Spinal cord (tissue), 10 donors: ENCODE measurements around the gene FBXO10. TPM values are rescaled to one million over a fixed set of nuclear protein-coding genes. Genes with fewer than 3 reads are reported as not detected.
"Not testable (repeated sequence)": the region's sequence is repeated elsewhere in the genome, so short reads cannot be mapped to it uniquely, and the experiment has no call there.

Experiments
- DNase-seq, 6 donors: peaks; one replicate each; pipeline versions ENCODE4 v3.0.0 to v3.0.0-alpha.2; 2013 to 2015; ENCODE audit warnings: low spot score in 6 of 6, low read depth in 4 of 6
- H3K27ac ChIP-seq: one replicate; pipeline ENCODE4 v1.5.1; 2013; ENCODE audit warnings: low read depth, low read length, control low read depth
- H3K27me3 ChIP-seq: one replicate; pipeline ENCODE4 v1.6.1; 2013; ENCODE audit warnings: low read length; ENCODE audit not compliant: control insufficient read depth, insufficient read depth
- H3K36me3 ChIP-seq: one replicate; pipeline ENCODE4 v1.6.1; 2013; ENCODE audit warnings: low read length; ENCODE audit not compliant: control insufficient read depth, insufficient read depth
- H3K4me1 ChIP-seq: one replicate; pipeline ENCODE4 v1.6.1; 2013; ENCODE audit warnings: low read length; ENCODE audit not compliant: control insufficient read depth, insufficient read depth
- H3K4me3 ChIP-seq: one replicate; pipeline ENCODE4 v1.5.1; 2013; ENCODE audit warnings: low read depth, low read length, control low read depth
- H3K9me3 ChIP-seq: one replicate; pipeline ENCODE4 v1.6.1; 2013; ENCODE audit warnings: low read length; ENCODE audit not compliant: control insufficient read depth, insufficient read depth
- WGBS: methylation state at CpG from one replicate; pipeline ENCODE4 v1.1.5; 2013; ENCODE audit warnings: missing lambda C conversion rate; ENCODE audit not compliant: insufficient coverage; 5-methylcytosine and 5-hydroxymethylcytosine counted together
- polyA plus RNA-seq, 2 donors: library from polyadenylated mRNA; unstranded; fragments of 120-200 nt; gene quantifications; one replicate each; pipeline ENCODE4 v1.2.1, GENCODE V29; 2013; ENCODE audit not compliant: insufficient read length in 2 of 2
- total RNA-seq, 2 donors: library from RNA; depleted of rRNA in 1 of 2; stranded (reverse); fragments of 120-200 nt in 1 of 2; fragments of >200 nt in 1 of 2; gene quantifications; one replicate each; pipeline versions ENCODE4 v1.2.3 to v1.2.4, GENCODE V29; 2013 to 2014
- donor health status: healthy.

The FBXO10 gene
- total and polyA plus RNA-seq, 4 donors, result 15.3 to 23.4 (median 17.3) TPM

DNA sequence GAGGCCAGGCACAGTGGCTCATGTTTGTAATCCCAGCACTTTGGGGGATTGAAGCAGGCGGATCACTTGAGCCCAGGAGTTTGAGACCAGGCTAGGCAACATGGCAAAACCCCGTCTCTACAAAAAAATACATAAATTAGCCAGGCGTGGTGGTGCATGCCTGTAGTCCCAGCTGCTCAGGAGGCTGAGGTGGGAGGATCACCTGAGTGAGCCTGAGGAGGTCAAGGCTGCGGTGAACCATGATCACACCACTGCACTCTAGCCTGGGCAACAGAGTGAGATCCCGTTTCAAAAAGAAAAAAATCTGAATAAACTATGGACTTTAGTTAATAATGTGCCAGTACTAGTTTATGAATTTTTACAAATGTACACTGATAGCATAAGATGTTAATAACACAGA, 66.1 kb downstream of the FBXO10 start:
- H3K27ac ChIP-seq, H3K9me3 ChIP-seq, H3K4me3 ChIP-seq, DNase-seq, H3K27me3 ChIP-seq, H3K4me1 ChIP-seq: not testable (repeated sequence)
- 80% methylated on average over 2 of the region's 5 CpGs for WGBS
- peaks cover 43% of the 10 kb centered on the region for H3K36me3 ChIP-seq

DNA sequence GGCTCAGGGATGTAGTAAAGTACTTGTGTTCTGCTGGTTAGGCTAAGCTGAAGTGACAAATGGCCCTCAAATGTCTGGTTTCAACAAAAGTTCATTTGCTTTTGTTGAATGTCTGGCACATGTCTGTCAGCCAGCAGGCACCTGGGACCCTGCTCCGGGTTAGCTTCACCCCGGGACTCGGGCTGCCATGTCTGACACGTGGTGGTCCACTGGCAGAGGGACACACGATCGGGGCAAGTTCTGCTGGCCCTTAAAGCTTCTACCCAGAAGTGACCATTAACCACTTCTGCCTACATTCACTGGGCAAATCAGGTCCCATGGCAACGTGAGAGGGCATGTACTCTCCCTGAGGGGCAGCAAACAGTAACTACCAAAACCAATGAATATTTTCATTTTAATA, 66.6 kb downstream of the FBXO10 start:
- H3K27ac ChIP-seq, result no peak overlapping the region
- H3K4me3 ChIP-seq, result no peak overlapping the region
- H3K4me1 ChIP-seq, result no peaks in the 10 kb centered on the region
- H3K9me3 ChIP-seq, result no peaks in the 10 kb centered on the region
- peaks cover 45% of the 10 kb centered on the region for H3K36me3 ChIP-seq
- no peak for DNase-seq
- H3K27me3 ChIP-seq, result no peaks in the 10 kb centered on the region
- 89% methylated on average over 6 of the region's 7 CpGs for WGBS

DNA sequence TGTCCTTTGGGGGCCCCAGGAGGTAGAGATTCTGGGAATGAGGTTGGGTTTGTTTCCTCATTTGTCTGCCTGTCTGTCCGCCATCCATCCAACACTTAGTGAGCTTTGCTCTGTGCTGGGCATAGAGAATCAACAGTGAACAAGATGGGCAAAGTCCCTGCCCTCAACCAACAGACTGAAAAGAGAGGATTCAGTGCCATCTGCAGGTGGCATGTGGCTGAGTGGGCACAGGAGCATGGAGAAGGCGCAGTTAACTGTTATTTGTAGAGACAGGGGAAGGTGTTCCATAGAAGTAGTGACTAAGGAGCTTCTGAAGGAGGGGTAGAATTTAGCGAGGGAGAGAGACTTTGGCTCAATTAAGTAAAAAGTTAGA, 67.4 kb downstream of the FBXO10 start:
- Histone ChIP-seq H3K4me3 (no peak overlapping the region), H3K36me3 (peaks cover 46% of the 10 kb centered on the region), H3K27ac (no peak overlapping the region), H3K4me1 (no peaks in the 10 kb centered on the region), H3K9me3 (no peaks in the 10 kb centered on the region), H3K27me3 (no peaks in the 10 kb centered on the region)
- peak in 1 of 6 donors; percentile 4 for DNase-seq
- 100% methylated on average over 1 of the region's 3 CpGs for WGBS

DNA sequence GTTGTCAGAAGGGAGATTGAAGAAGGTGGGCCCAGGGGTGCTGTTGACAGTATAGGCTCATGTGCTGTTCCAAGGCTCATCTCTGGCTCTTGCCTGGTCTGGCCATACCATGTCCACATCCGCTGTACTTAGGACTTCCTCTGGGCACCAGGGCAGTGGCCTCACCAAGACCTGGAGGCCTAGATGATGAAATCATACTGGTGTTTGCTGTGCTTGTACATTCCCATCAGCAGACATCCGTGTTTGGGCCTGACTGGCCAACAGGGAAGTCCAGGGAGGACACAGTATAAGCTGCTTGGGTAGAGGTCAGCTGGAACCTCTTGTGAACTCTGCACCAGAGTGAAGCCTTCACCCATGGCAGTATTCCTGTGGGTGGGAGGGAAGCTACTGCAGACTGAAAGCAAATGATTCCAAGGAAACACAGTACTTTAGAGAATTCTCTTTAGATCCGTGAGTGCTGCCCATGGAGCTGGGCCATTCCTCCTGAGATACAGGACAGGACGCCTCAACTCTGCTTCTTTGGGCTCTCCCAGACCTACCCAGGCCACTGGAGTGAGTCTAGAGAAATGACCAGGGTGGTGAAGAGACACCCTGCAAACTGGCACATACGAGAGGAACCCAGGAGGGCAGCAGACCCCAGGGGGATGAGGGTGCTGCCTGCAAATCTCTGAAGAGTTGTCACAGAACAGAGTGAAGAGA, 67.9 kb downstream of the FBXO10 start:
- DNase-seq, result no peak
- Histone ChIP-seq H3K9me3 (no peaks in the 10 kb centered on the region), H3K27me3 (no peaks in the 10 kb centered on the region), H3K27ac (no peak overlapping the region), H3K4me3 (no peak overlapping the region), H3K36me3 (peaks cover 48% of the 10 kb centered on the region), H3K4me1 (no peaks in the 10 kb centered on the region)
- WGBS, result 93% methylated on average over 3 of the region's 5 CpGs

DNA sequence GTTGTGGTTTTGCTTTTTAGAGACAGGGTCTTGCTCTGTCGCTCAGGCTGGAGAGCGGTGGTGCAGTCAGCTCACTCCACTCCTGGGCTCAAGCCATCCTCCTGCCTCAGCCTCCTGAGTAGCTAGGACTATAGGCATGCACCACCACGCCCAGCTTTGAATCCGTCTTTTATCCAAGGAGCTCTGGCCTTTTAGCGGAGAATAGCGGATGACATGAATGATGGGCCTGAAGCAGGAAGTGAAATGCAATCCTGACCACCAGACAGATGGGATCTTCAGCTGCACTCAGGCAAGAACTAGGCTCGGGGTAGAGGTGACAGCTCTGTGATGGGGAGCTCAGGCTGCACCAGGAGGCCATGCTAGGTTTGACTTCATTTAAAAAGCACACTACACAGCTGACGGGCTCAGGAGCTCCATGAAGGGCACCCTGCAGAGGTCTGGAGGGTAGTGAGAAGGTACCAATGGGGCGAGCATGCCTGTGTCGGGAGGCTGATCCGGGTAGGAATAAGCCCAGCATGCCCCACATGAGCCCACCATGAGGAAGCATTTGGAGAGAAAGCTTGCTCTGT, 68.5 kb downstream of the FBXO10 start:
- 88% methylated on average over 11 of the region's 11 CpGs for WGBS
- Histone ChIP-seq H3K4me3 (no peak overlapping the region), H3K36me3 (peaks cover 55% of the 10 kb centered on the region), H3K27me3 (no peaks in the 10 kb centered on the region), H3K27ac (no peak overlapping the region), H3K4me1 (no peaks in the 10 kb centered on the region), H3K9me3 (no peaks in the 10 kb centered on the region)
- DNase-seq, result no peak

DNA sequence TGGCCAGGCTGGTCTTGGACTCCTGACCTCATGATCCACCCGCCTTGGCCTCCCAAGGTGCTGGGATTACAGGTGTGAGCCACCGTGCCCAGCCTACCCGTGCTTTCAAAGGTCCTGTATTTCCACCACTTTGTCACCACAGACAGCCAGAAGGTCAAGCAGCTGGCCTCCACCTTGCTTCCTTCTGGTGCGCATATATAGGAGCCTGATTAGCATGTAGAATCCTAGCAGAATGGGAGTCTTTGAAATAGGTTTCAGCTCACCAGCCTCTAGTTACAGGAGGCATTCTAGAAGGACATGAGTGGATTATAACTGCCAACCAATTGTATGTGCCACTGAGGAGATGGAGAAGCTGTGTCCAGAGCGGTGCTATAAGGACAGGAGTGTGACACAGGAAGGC, 71.6 kb downstream of the FBXO10 start:
- H3K27ac ChIP-seq, result no peak overlapping the region
- H3K4me3 ChIP-seq, result no peak overlapping the region
- no peaks in the 10 kb centered on the region for H3K27me3 ChIP-seq
- no peaks in the 10 kb centered on the region for H3K9me3 ChIP-seq
- 86% methylated on average over 5 of the region's 5 CpGs for WGBS
- H3K36me3 ChIP-seq, result peaks cover 62% of the 10 kb centered on the region
- no peaks in the 10 kb centered on the region for H3K4me1 ChIP-seq
- DNase-seq, result no peak

DNA sequence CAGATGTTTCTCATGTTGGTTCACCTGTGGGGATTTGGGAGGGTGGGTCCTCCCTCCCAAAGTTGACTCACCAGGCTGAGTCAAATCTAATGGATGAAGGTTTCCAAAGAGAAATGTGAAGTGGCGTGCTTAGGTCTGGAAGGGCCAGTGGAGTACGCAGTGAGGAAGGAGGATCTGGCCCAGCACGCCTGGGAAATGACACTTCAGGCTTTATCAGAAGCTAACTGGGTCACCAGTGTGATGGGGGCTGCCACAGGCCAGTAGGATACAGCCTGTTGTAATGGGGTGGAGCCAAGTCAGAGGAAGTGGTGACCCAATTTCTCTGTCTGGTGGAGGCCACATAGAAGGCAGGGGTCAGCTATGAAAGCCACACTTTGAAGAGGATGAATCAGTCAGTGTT, 72.4 kb downstream of the FBXO10 start:
- Histone ChIP-seq H3K36me3 (peaks cover 66% of the 10 kb centered on the region), H3K27me3 (no peaks in the 10 kb centered on the region), H3K27ac (no peak overlapping the region), H3K9me3 (no peaks in the 10 kb centered on the region), H3K4me1 (no peaks in the 10 kb centered on the region), H3K4me3 (no peak overlapping the region)
- WGBS, result 100% methylated on average over 3 of the region's 3 CpGs
- no peak for DNase-seq

DNA sequence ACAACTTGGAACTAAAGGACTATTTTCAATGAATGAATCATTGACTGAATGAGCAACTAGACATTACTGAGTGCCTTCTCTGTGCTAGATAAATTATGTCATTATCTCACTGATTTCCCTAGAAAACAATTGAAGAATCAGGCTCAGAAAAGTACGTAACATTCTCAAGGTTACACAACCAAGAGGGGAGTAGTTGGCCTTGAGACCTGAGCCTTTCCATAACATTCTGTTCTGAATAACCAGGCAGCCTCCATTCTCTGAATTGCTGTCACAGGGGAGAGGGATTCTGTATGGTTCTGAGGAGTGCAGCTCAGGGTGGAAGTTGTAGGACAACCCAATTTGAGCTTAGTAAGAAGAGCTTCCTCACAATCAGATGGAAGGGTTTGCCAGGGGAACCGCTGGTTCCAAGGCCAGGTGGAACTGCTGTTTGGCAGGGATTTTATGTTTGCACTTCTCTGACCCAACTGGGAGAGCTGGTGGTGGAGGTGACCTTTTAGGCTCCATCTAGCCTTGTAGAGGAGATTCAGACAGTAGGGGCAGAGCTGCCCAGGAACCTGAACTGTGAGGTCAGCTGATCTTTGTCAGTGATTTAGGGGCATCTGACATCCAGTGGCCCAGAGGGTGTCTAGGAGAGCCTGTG, 74.1 kb downstream of the FBXO10 start:
- H3K27ac ChIP-seq, result no peak overlapping the region
- peak in 1 of 6 donors; percentile 8 for DNase-seq
- H3K4me3 ChIP-seq, result no peak overlapping the region
- no peaks in the 10 kb centered on the region for H3K4me1 ChIP-seq
- H3K9me3 ChIP-seq, result no peaks in the 10 kb centered on the region
- no peaks in the 10 kb centered on the region for H3K27me3 ChIP-seq
- 100% methylated on average over 1 of the region's 2 CpGs for WGBS
- H3K36me3 ChIP-seq, result peaks cover 62% of the 10 kb centered on the region

DNA sequence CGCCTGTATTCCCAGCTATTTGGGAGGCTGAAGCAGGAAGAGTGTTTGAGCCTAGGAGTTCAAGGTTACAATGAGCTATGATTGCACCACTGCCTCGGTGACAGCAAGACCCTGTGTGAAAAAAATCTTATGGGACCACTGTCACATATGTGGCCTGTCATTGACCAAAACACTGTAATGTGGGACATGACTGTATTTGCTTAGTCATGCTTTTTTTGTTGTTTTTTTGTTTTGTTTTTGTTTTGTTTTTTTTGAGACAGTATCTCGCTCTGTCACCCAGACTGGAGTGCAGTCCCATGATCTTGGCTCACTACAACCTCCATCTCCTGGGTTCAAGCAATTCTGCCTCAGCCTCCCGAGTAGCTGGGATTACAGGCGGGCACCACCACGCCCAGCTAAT, 76.9 kb downstream of the FBXO10 start:
- peaks cover 74% of the 10 kb centered on the region for H3K36me3 ChIP-seq

DNA sequence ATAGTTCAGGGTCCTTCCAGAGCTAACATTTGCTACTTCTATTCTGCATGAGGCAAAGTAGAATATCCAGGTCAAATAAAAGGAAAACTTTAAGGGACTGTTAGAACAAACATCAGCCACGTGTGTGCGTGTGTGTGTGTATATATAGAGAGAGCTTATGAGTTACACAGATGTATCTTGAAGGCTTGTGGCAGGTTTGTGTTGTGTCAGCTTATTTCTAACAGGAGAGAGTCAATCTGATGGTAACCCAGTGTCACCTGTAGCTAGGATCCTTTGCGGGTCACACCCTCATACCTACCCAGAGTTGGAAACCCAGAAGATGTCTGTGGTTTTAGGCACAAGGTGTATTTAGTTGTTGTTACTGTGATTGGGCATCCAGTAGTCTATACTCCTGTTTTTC, 77.7 kb downstream of the FBXO10 start:
- peaks cover 71% of the 10 kb centered on the region for H3K36me3 ChIP-seq
- no peak overlapping the region for H3K4me3 ChIP-seq
- H3K4me1 ChIP-seq, result no peaks in the 10 kb centered on the region
- 83% methylated on average over 1 of the region's 3 CpGs for WGBS
- H3K9me3 ChIP-seq, result no peaks in the 10 kb centered on the region
- H3K27me3 ChIP-seq, result no peaks in the 10 kb centered on the region
- no peak for DNase-seq
- H3K27ac ChIP-seq, result no peak overlapping the region

More for the DNA sequence above, 76.9 kb downstream of the FBXO10 start:
- 100% methylated on average over 6 of the region's 6 CpGs for WGBS
- H3K4me3 ChIP-seq, result no peak overlapping the region
- no peak overlapping the region for H3K27ac ChIP-seq
- H3K4me1 ChIP-seq, result no peaks in the 10 kb centered on the region
- H3K9me3 ChIP-seq, result no peaks in the 10 kb centered on the region
- H3K27me3 ChIP-seq, result no peaks in the 10 kb centered on the region
- DNase-seq, result no peak
